ENCODE results near the gene ZDHHC21.

DNA sequence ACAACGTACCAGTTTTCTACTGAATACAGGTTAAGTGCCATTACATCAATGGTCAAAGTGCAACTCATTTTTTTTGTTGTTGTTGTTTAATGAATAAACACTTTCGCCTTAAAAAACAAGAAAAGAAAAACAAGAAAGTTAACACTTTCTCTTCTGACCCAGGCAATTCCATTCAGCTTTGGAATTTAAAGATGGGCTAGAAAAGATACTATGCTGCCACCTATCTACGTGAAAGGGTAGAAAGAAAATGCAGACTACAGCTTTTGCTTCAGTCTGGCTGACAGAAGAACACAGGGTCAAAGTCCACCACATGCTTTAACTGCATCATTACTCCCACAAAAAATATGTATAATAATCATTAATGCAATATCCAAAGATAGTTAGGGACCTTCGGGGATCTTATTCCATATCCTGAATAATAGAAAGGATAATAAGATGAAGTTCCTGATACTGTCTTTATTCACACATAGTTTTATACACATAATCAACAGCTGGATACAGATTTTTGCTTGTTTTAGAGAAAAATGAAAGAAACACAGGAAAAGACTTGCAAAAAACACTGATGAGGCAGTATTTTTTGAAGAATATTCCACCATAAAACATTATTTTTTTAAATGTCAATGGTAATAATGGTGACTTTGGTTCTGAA, 40.4 kb downstream of the ZDHHC21 start:
- TF ChIP-seq, protein P1, sequence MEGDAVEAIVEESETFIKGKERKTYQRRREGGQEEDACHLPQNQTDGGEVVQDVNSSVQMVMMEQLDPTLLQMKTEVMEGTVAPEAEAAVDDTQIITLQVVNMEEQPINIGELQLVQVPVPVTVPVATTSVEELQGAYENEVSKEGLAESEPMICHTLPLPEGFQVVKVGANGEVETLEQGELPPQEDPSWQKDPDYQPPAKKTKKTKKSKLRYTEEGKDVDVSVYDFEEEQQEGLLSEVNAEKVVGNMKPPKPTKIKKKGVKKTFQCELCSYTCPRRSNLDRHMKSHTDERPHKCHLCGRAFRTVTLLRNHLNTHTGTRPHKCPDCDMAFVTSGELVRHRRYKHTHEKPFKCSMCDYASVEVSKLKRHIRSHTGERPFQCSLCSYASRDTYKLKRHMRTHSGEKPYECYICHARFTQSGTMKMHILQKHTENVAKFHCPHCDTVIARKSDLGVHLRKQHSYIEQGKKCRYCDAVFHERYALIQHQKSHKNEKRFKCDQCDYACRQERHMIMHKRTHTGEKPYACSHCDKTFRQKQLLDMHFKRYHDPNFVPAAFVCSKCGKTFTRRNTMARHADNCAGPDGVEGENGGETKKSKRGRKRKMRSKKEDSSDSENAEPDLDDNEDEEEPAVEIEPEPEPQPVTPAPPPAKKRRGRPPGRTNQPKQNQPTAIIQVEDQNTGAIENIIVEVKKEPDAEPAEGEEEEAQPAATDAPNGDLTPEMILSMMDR (IDR thresholded peaks at IDR 0.05) = peak in 3 of 6 experiments; percentile 31 to 40 (median 35)
- TF ChIP-seq POLR2A (IDR thresholded peaks at IDR 0.05) = no peak
